PC-9 (cell line): ENCODE results near the gene DAAM2. TPM values are rescaled to one million over a fixed set of nuclear protein-coding genes. Genes with fewer than 3 reads are reported as not detected.

ENCODE experiments used
- BruUV-seq: library from RNA; stranded (reverse); fragments of 400-500 nt; replicated peaks from 2 replicates; lab custom pipeline; 2021; lab: Mats Ljungman, UMichigan
- CTCF ChIA-PET: fragments of 300-600 bp; sonication (Branson Sonifier 250); formaldehyde crosslinking; loops from one replicate; lab custom pipeline; 2022; ENCODE audit warnings: antibody characterized with exemption; lab: Charles Lee
- POLR2A ChIA-PET: fragments of 300-600 bp; sonication (Branson Sonifier 250); formaldehyde crosslinking; loops from one replicate; lab custom pipeline; 2022; ENCODE audit warnings: antibody characterized with exemption; ENCODE audit not compliant: unreplicated experiment; lab: Charles Lee
- DNase-seq, 2 experiments: peaks; one replicate each; pipeline versions ENCODE4 v3.0.0 to v3.0.0-alpha.2; 2015 to 2022; ENCODE audit warnings: mixed read lengths in 1 of 2
- H2AFZ ChIP-seq: fragments of 200-600 bp; sonication (generic); 2 replicates; pipeline ENCODE4 v1.8.1; 2017; ENCODE audit warnings: antibody characterized with exemption
- H3F3A ChIP-seq: fragments of 200-600 bp; sonication (generic); 2 replicates; pipeline ENCODE4 v1.8.1; 2017; ENCODE audit warnings: antibody characterized with exemption, mild to moderate bottlenecking, low read depth; ENCODE audit not compliant: insufficient read depth
- H3K27ac ChIP-seq: fragments of 200-600 bp; sonication (generic); 2 replicates; pipeline ENCODE4 v1.6.1; 2016; ENCODE audit warnings: mixed run types
- H3K27me3 ChIP-seq: fragments of 200-600 bp; sonication (generic); 2 replicates; pipeline ENCODE4 v1.6.1; 2016; ENCODE audit warnings: low read depth, mixed run types; ENCODE audit not compliant: insufficient read depth
- H3K36me3 ChIP-seq: fragments of 200-600 bp; sonication (generic); 2 replicates; pipeline ENCODE4 v1.6.1; 2016; ENCODE audit warnings: low read depth, mixed run types
- H3K4me1 ChIP-seq: fragments of 200-600 bp; sonication (generic); replicated peaks from 2 replicates; pipeline ENCODE4 v1.6.1; 2016; ENCODE audit warnings: mixed run types; ENCODE audit not compliant: insufficient read depth
- H3K4me2 ChIP-seq: fragments of 200-600 bp; sonication (generic); 2 replicates; pipeline ENCODE4 v1.6.1; 2017; ENCODE audit warnings: mixed run types
- H3K4me3 ChIP-seq: fragments of 200-600 bp; sonication (generic); 2 replicates; pipeline ENCODE4 v1.6.1; 2016; ENCODE audit warnings: mixed run types
- H3K79me2 ChIP-seq: fragments of 200-600 bp; sonication (generic); 2 replicates; pipeline ENCODE4 v1.6.1; 2017; ENCODE audit warnings: low read depth, mixed run types
- H3K9me2 ChIP-seq: fragments of 200-600 bp; sonication (generic); 2 replicates; pipeline ENCODE4 v1.8.1; 2017; ENCODE audit warnings: mild to moderate bottlenecking; ENCODE audit not compliant: insufficient read depth
- H3K9me3 ChIP-seq: fragments of 200-600 bp; sonication (generic); 2 replicates; pipeline ENCODE4 v1.8.1; 2016; ENCODE audit warnings: low read depth; ENCODE audit not compliant: insufficient read depth
- H4K20me1 ChIP-seq: fragments of 200-600 bp; sonication (generic); 2 replicates; pipeline ENCODE4 v1.8.1; 2017; ENCODE audit not compliant: insufficient read depth
- EZH2 ChIP-seq: fragments of 200-600 bp; sonication (generic); IDR thresholded peaks from 2 replicates; pipeline ENCODE4 v1.8.0; 2017; ENCODE audit warnings: antibody characterized with exemption, low read depth
- intact Hi-C: fragments of 100-400 bp; cut with micrococcal nuclease; formaldehyde crosslinking; loops from one replicate; pipeline ENCODE4 v1.10.0; 2022; ENCODE audit not compliant: unreplicated experiment
- total RNA-seq: library from RNA; stranded (reverse); gene quantifications from 2 replicates; pipeline ENCODE4 v1.2.3, GENCODE V29; 2021
- TF ChIP-seq, protein P1 (sequence below): fragments of 200-600 bp; sonication (generic); conservative IDR thresholded peaks from 2 replicates; pipeline ENCODE4 v1.6.1; 2017; ENCODE audit warnings: mixed run types, antibody characterized with exemption, mild to moderate bottlenecking, moderate library complexity

DAAM2 gene
- total RNA-seq, 1 experiment from 2014 or later = not detected

DNA sequence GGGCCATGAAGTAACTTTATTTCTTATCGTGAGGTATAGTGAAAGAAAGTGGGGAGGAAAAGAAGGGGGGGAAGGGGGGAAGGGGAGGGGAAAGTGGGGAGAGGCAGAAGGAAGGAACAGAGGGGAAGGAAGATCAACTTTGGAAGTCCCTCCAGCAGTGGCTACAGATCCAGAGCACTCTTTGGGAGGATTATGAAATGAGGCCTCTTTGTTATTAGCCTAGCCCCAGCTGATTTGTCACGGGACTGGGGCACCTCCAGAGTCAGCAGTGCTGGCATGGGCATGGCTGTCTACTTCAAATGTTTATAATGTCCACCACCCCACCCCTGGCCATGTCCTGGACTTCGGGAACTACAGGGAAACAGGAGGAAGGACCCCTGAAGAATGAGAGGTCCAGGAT, 134.5 kb downstream of the DAAM2 start:
- no peak overlapping the region for H3K4me2 ChIP-seq
- H3F3A ChIP-seq = no peaks in the 10 kb centered on the region
- H3K4me1 ChIP-seq = no peaks in the 10 kb centered on the region
- no peaks in the 10 kb centered on the region for H3K36me3 ChIP-seq
- ChIA-PET CTCF (no interaction called here), POLR2A (no interaction called here)
- peaks cover 63% of the 10 kb centered on the region for H3K27me3 ChIP-seq
- intact Hi-C loops = no loop called here
- no peak overlapping the region for H2AFZ ChIP-seq
- H3K27ac ChIP-seq = no peak overlapping the region
- H3K9me2 ChIP-seq = no peaks in the 10 kb centered on the region
- TF ChIP-seq EZH2 = no peak
- TF ChIP-seq, protein P1, sequence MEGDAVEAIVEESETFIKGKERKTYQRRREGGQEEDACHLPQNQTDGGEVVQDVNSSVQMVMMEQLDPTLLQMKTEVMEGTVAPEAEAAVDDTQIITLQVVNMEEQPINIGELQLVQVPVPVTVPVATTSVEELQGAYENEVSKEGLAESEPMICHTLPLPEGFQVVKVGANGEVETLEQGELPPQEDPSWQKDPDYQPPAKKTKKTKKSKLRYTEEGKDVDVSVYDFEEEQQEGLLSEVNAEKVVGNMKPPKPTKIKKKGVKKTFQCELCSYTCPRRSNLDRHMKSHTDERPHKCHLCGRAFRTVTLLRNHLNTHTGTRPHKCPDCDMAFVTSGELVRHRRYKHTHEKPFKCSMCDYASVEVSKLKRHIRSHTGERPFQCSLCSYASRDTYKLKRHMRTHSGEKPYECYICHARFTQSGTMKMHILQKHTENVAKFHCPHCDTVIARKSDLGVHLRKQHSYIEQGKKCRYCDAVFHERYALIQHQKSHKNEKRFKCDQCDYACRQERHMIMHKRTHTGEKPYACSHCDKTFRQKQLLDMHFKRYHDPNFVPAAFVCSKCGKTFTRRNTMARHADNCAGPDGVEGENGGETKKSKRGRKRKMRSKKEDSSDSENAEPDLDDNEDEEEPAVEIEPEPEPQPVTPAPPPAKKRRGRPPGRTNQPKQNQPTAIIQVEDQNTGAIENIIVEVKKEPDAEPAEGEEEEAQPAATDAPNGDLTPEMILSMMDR = no peak
- H3K4me3 ChIP-seq = no peak overlapping the region
- H3K9me3 ChIP-seq = no peaks in the 10 kb centered on the region
- no TSS peak for BruUV-seq
- DNase-seq = no peak
- no peaks in the 10 kb centered on the region for H3K79me2 ChIP-seq
- no peaks in the 10 kb centered on the region for H4K20me1 ChIP-seq

GRCh38 chr6:39927159-39927558, 135.0 kb downstream of the DAAM2 start:
- BruUV-seq = no TSS peak

GRCh38 chr6:39929039-39929732, 137.0 kb downstream of the DAAM2 start:
- Histone ChIP-seq H3K4me1 (no peaks in the 10 kb centered on the region), H2AFZ (no peak overlapping the region), H3K79me2 (no peaks in the 10 kb centered on the region), H3K27me3 (peaks cover 71% of the 10 kb centered on the region), H3F3A (no peaks in the 10 kb centered on the region), H3K9me2 (no peaks in the 10 kb centered on the region), H3K9me3 (no peaks in the 10 kb centered on the region), H3K36me3 (no peaks in the 10 kb centered on the region), H3K4me2 (no peak overlapping the region), H4K20me1 (no peaks in the 10 kb centered on the region), H3K27ac (no peak overlapping the region), H3K4me3 (no peak overlapping the region)
- ChIA-PET CTCF (no interaction called here), POLR2A (no interaction called here)
- intact Hi-C loops = no loop called here
- DNase-seq = no peak
- TF ChIP-seq, protein P1 = no peak
- TF ChIP-seq EZH2 = no peak
- no TSS peak for BruUV-seq

More at GRCh38 chr6:39927159-39927558, 135.0 kb downstream of the DAAM2 start:
- POLR2A ChIA-PET = no interaction called here
- no peaks in the 10 kb centered on the region for H3K9me2 ChIP-seq
- no peak overlapping the region for H3K4me2 ChIP-seq
- no peaks in the 10 kb centered on the region for H3K9me3 ChIP-seq
- CTCF ChIA-PET = no interaction called here
- intact Hi-C loops = no loop called here
- no peak overlapping the region for H3K4me3 ChIP-seq
- no peak overlapping the region for H3K27ac ChIP-seq
- no peak overlapping the region for H2AFZ ChIP-seq
- H4K20me1 ChIP-seq = no peaks in the 10 kb centered on the region
- H3K79me2 ChIP-seq = no peaks in the 10 kb centered on the region
- no peaks in the 10 kb centered on the region for H3F3A ChIP-seq
- no peaks in the 10 kb centered on the region for H3K36me3 ChIP-seq
- peaks cover 63% of the 10 kb centered on the region for H3K27me3 ChIP-seq
- H3K4me1 ChIP-seq = no peaks in the 10 kb centered on the region
- DNase-seq = no peak
- TF ChIP-seq, protein P1 = no peak
- no peak for TF ChIP-seq EZH2
